Breast epithelium (tissue), 3 donors: ENCODE results near the gene OGFR.

ENCODE experiments used
- POLR2A ChIP-seq: fragments of 450-650 bp; IDR thresholded peaks from one replicate; pipeline ENCODE4 v1.6.1; 2016; ENCODE audit warnings: antibody characterized with exemption, mild to moderate bottlenecking, moderate library complexity
- TF ChIP-seq, protein P1 (sequence below), 3 donors: fragments of 450-650 bp; IDR thresholded peaks; one replicate each; pipeline ENCODE4 v1.5.1; 2016 to 2017; ENCODE audit warnings: antibody characterized with exemption in 3 of 3, mild to moderate bottlenecking in 3 of 3, moderate library complexity in 3 of 3

DNA sequence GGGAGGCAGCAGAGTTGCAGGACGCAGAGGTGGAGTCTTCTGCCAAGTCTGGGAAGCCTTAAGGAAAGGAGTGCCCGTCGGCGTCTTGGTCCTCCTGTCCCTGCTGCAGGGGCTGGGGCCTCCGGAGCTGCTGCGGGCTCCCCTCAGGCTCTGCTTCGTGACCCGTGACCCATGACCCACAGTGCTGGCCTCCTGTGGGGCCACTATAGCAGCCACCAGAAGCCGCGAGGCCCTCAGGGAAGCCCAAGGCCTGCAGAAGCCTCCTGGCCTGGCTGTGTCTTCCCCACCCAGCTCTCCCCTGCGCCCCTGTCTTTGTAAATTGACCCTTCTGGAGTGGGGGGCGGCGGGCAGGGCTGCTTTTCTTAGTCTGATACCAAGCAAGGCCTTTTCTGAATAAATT lies 9.0 kb downstream of the OGFR start:
- TF ChIP-seq, protein P1, sequence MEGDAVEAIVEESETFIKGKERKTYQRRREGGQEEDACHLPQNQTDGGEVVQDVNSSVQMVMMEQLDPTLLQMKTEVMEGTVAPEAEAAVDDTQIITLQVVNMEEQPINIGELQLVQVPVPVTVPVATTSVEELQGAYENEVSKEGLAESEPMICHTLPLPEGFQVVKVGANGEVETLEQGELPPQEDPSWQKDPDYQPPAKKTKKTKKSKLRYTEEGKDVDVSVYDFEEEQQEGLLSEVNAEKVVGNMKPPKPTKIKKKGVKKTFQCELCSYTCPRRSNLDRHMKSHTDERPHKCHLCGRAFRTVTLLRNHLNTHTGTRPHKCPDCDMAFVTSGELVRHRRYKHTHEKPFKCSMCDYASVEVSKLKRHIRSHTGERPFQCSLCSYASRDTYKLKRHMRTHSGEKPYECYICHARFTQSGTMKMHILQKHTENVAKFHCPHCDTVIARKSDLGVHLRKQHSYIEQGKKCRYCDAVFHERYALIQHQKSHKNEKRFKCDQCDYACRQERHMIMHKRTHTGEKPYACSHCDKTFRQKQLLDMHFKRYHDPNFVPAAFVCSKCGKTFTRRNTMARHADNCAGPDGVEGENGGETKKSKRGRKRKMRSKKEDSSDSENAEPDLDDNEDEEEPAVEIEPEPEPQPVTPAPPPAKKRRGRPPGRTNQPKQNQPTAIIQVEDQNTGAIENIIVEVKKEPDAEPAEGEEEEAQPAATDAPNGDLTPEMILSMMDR (IDR thresholded peaks at IDR 0.05) = no peak
- TF ChIP-seq POLR2A = no peak
